MM.1S (cell line): ENCODE results near the gene PTCHD1.

ENCODE experiments used
- DNase-seq: peaks from one replicate; pipeline ENCODE4 v3.0.0-alpha.2; 2015
- H2AFZ ChIP-seq: fragments of 300-600 bp; sonication (generic); 2 replicates; pipeline ENCODE4 v1.6.0; 2016; ENCODE audit warnings: antibody characterized with exemption, low read length
- H3F3A ChIP-seq: fragments of 300-600 bp; sonication (generic); 2 replicates; pipeline ENCODE4 v1.6.1; 2016; ENCODE audit warnings: mild to moderate bottlenecking, antibody characterized with exemption, low read length, moderate library complexity, mixed read lengths; ENCODE audit not compliant: insufficient read depth
- H3K27ac ChIP-seq: fragments of 300-600 bp; sonication (generic); 2 replicates; pipeline ENCODE4 v1.5.1; 2016; ENCODE audit warnings: mild to moderate bottlenecking, low read length
- H3K27me3 ChIP-seq: fragments of 300-600 bp; sonication (generic); replicated peaks from 2 replicates; pipeline ENCODE4 v1.6.0; 2016; ENCODE audit warnings: low read length; ENCODE audit not compliant: insufficient read depth
- H3K36me3 ChIP-seq: fragments of 300-600 bp; sonication (generic); replicated peaks from 2 replicates; pipeline ENCODE4 v1.6.1; 2016; ENCODE audit warnings: mild to moderate bottlenecking, low read length, mixed read lengths; ENCODE audit not compliant: insufficient read depth
- H3K4me1 ChIP-seq: fragments of 300-600 bp; sonication (generic); 2 replicates; pipeline ENCODE4 v1.6.1; 2016; ENCODE audit warnings: low read length, mixed read lengths
- H3K4me2 ChIP-seq: fragments of 300-600 bp; sonication (generic); 2 replicates; pipeline ENCODE4 v1.6.0; 2016; ENCODE audit warnings: low read depth, low read length
- H3K4me3 ChIP-seq: fragments of 300-600 bp; sonication (generic); 2 replicates; pipeline ENCODE4 v1.5.1; 2016; ENCODE audit warnings: low read length, mixed read lengths
- H3K79me2 ChIP-seq: fragments of 300-600 bp; sonication (generic); 2 replicates; pipeline ENCODE4 v1.6.1; 2016; ENCODE audit warnings: mixed run types, low read length, mixed read lengths
- H3K9ac ChIP-seq: fragments of 300-600 bp; sonication (generic); 2 replicates; pipeline ENCODE4 v1.6.1; 2016; ENCODE audit warnings: low read length, mixed read lengths
- H3K9me2 ChIP-seq: fragments of 300-600 bp; sonication (generic); replicated peaks from 2 replicates; pipeline ENCODE4 v1.6.1; 2016; ENCODE audit warnings: mild to moderate bottlenecking, low read length, mixed read lengths; ENCODE audit not compliant: insufficient read depth
- H3K9me3 ChIP-seq: fragments of 300-600 bp; sonication (generic); replicated peaks from 2 replicates; pipeline ENCODE4 v1.6.1; 2016; ENCODE audit warnings: mild to moderate bottlenecking, low read length, mixed read lengths; ENCODE audit not compliant: insufficient read depth
- H4K20me1 ChIP-seq: fragments of 300-600 bp; sonication (generic); 2 replicates; pipeline ENCODE4 v1.6.1; 2016; ENCODE audit warnings: mild to moderate bottlenecking, low read length, moderate library complexity, mixed read lengths; ENCODE audit not compliant: insufficient read depth
- CTCF ChIP-seq: fragments of 300-600 bp; sonication (generic); IDR thresholded peaks from 2 replicates; pipeline ENCODE4 v1.5.1; 2016; ENCODE audit warnings: antibody characterized with exemption, low read length, mixed read lengths
- EZH2 ChIP-seq: fragments of 300-600 bp; sonication (generic); optimal IDR thresholded peaks from 2 replicates; pipeline ENCODE3; 2017; ENCODE audit warnings: low read depth, mild to moderate bottlenecking, antibody characterized with exemption, low read length, mixed read lengths
- EZH2phosphoT487 ChIP-seq: fragments of 300-600 bp; sonication (generic); IDR thresholded peaks from 2 replicates; pipeline ENCODE4 v1.6.1; 2018; ENCODE audit warnings: antibody characterized with exemption, low read length

Gene PTCHD1

GRCh38 chrX:23396263-23396662 lies 61.6 kb downstream of the PTCHD1 start:
- Histone ChIP-seq H3K79me2 (no peaks in the 10 kb centered on the region), H3F3A (no peaks in the 10 kb centered on the region), H3K27ac (no peak overlapping the region), H4K20me1 (no peaks in the 10 kb centered on the region), H3K4me2 (no peak overlapping the region), H3K9me2 (no peaks in the 10 kb centered on the region), H3K4me3 (no peak overlapping the region), H2AFZ (no peak overlapping the region), H3K9me3 (no peaks in the 10 kb centered on the region), H3K9ac (no peak overlapping the region), H3K36me3 (no peaks in the 10 kb centered on the region), H3K4me1 (no peaks in the 10 kb centered on the region), H3K27me3 (no peaks in the 10 kb centered on the region)
- no peak for DNase-seq
- TF ChIP-seq CTCF, result no peak
- TF ChIP-seq EZH2, result no peak
- TF ChIP-seq EZH2phosphoT487, result no peak

- no peaks in the 10 kb centered on the region for H3K4me1 ChIP-seq
- no peaks in the 10 kb centered on the region for H3F3A ChIP-seq
Measured at GRCh38 chrX:23398570-23398969, 63.9 kb downstream of the PTCHD1 start.

GRCh38 chrX:23403849-23404248 lies 69.2 kb downstream of the PTCHD1 start:
- DNase-seq, result no peak
- no peak overlapping the region for H3K9ac ChIP-seq

More at GRCh38 chrX:23398570-23398969, 63.9 kb downstream of the PTCHD1 start:
- no peaks in the 10 kb centered on the region for H3K27me3 ChIP-seq
- TF ChIP-seq EZH2 (no peak), CTCF (no peak), EZH2phosphoT487 (no peak)
- H3K27ac ChIP-seq, result no peak overlapping the region
- H3K4me2 ChIP-seq, result no peak overlapping the region
- H3K36me3 ChIP-seq, result no peaks in the 10 kb centered on the region
- no peaks in the 10 kb centered on the region for H3K9me2 ChIP-seq
- no peaks in the 10 kb centered on the region for H3K9me3 ChIP-seq
- DNase-seq, result no peak
- no peak overlapping the region for H3K9ac ChIP-seq
- H3K4me3 ChIP-seq, result no peak overlapping the region
- no peaks in the 10 kb centered on the region for H3K79me2 ChIP-seq
- no peak overlapping the region for H2AFZ ChIP-seq
- H4K20me1 ChIP-seq, result no peaks in the 10 kb centered on the region

More at GRCh38 chrX:23403849-23404248, 69.2 kb downstream of the PTCHD1 start:
- Histone ChIP-seq H3K4me1 (no peaks in the 10 kb centered on the region), H3K27ac (no peak overlapping the region), H3K36me3 (no peaks in the 10 kb centered on the region), H3K4me2 (no peak overlapping the region), H2AFZ (no peak overlapping the region), H3K79me2 (no peaks in the 10 kb centered on the region), H3K9me2 (no peaks in the 10 kb centered on the region), H3K27me3 (no peaks in the 10 kb centered on the region), H4K20me1 (no peaks in the 10 kb centered on the region), H3F3A (no peaks in the 10 kb centered on the region), H3K9me3 (no peaks in the 10 kb centered on the region), H3K4me3 (no peak overlapping the region)
- TF ChIP-seq CTCF, result no peak
- TF ChIP-seq EZH2, result no peak
- no peak for TF ChIP-seq EZH2phosphoT487
